GM12801 (cell line): ENCODE results near the gene CYP4V2.

Experiments used
- CTCF ChIP-seq: IDR thresholded peaks from one replicate; pipeline ENCODE4 v1.5.1; 2011; ENCODE audit warnings: control low read depth; ENCODE audit not compliant: insufficient read length; ENCODE audit errors: extremely low read depth

The CYP4V2 gene

GRCh38 chr4:186221624-186222023 is 30.3 kb downstream of the CYP4V2 start:
- no peak for TF ChIP-seq CTCF

GRCh38 chr4:186225848-186226247 is 34.5 kb downstream of the CYP4V2 start:
- no peak for TF ChIP-seq CTCF

- no peak for TF ChIP-seq CTCF
These were observed 35.3 kb downstream of the CYP4V2 start for GRCh38 chr4:186226521-186227189.

GRCh38 chr4:186227221-186227620 is 35.9 kb downstream of the CYP4V2 start, which contains the start of gene KLKB1:
Gene KLKB1, plus strand, starts transcription at chr4:186227507. Its CDS starts 689 bp downstream, at chr4:186228196.
- TF ChIP-seq CTCF: no peak

- TF ChIP-seq CTCF: no peak
These were observed 36.6 kb downstream of the CYP4V2 start for GRCh38 chr4:186227744-186228513.

- no peak for TF ChIP-seq CTCF
These were observed 37.1 kb downstream of the CYP4V2 start for GRCh38 chr4:186228514-186228894.

GRCh38 chr4:186234367-186234766 is 43.0 kb downstream of the CYP4V2 start:
- no peak for TF ChIP-seq CTCF
